Measurements from ENCODE around the gene HOXC10.

- no peak for TF ChIP-seq CTCF (IDR thresholded peaks at IDR 0.05)
- TF ChIP-seq POLR2A (IDR thresholded peaks at IDR 0.05): peak in 1 of 2 donors; percentile 52
Measured at GRCh38 chr12:53995378-53996239, 10.7 kb downstream of the HOXC10 start.
